GM12878 (cell line): ENCODE data around the gene ATP6V0E2. TPM values are rescaled to one million over a fixed set of nuclear protein-coding genes. Genes with fewer than 3 reads are reported as not detected.

ENCODE experiments used
- ATAC-seq: fragments of 200-7000 bp; cut with Tn5 transposase; 3 replicates; pipeline ENCODE4 v1.9.1; 2020; ENCODE audit warnings: mild to moderate bottlenecking, moderate library complexity
- BruUV-seq: library from RNA; stranded (reverse); fragments of 400-500 nt; replicated peaks from 2 replicates; lab custom pipeline; 2021; lab: Mats Ljungman, UMichigan
- CTCF ChIA-PET: fragments of 300-600 bp; sonication (Branson Sonifier 250); formaldehyde crosslinking; extraction: SDS; loops from one replicate; lab custom pipeline; 2021; ENCODE audit warnings: inconsistent platforms; lab: Yijun Ruan, JAX
- POLR2A ChIA-PET: fragments of 350-600 bp; formaldehyde crosslinking; extraction: SDS; loops from one replicate; lab custom pipeline; 2021; ENCODE audit warnings: inconsistent platforms; lab: Charles Lee
- RAD21 ChIA-PET: fragments of 300-600 bp; sonication (Branson Sonifier 250); formaldehyde crosslinking; loops from one replicate; lab custom pipeline; 2023; ENCODE audit warnings: antibody characterized with exemption; ENCODE audit not compliant: unreplicated experiment; lab: Charles Lee
- SMC1A ChIA-PET: fragments of 300-600 bp; sonication (Branson Sonifier 250); formaldehyde crosslinking; loops from one replicate; lab custom pipeline; 2023; ENCODE audit not compliant: unreplicated experiment, uncharacterized antibody; lab: Charles Lee
- DNase-seq: peaks from one replicate; pipeline ENCODE4 v3.0.0-alpha.2; 2011; ENCODE audit warnings: low read depth, low spot score
- FAIRE-seq: peaks from 3 replicates; lab custom pipeline; 2011; peaks lifted over from hg19 to GRCh38; lab: Jason Lieb, UNC
- H2AFZ ChIP-seq: 2 replicates; pipeline ENCODE4 v1.6.0; 2011; ENCODE audit warnings: low read depth, low read length, control low read depth; ENCODE audit not compliant: control insufficient read depth
- H3K27ac ChIP-seq: 2 replicates; pipeline ENCODE4 v1.5.1; 2011; ENCODE audit warnings: control low read depth; ENCODE audit not compliant: control insufficient read depth, insufficient read depth
- H3K27me3 ChIP-seq, 2 experiments: replicated peaks in 1 of 2; 2 replicates each; pipeline versions ENCODE4 v1.6.0 to v1.6.1; 2011; ENCODE audit warnings: low read length in 1 of 2; ENCODE audit not compliant: control insufficient read depth in 2 of 2, insufficient read depth in 2 of 2
- H3K36me3 ChIP-seq, 2 experiments: 2 replicates each; pipeline ENCODE4 v1.5.1; 2011; ENCODE audit warnings: low read length in 1 of 2; ENCODE audit not compliant: control insufficient read depth in 2 of 2, insufficient read depth in 2 of 2
- H3K4me1 ChIP-seq: 2 replicates; pipeline ENCODE4 v1.6.1; 2011; ENCODE audit warnings: mild to moderate bottlenecking, low read length, moderate library complexity, mixed read lengths; ENCODE audit not compliant: control insufficient read depth, insufficient read depth
- H3K4me2 ChIP-seq: 2 replicates; pipeline ENCODE4 v1.6.0; 2011; ENCODE audit warnings: control low read depth; ENCODE audit not compliant: control insufficient read depth, insufficient read depth
- H3K4me3 ChIP-seq: fragments of 200-600 bp; sonication (generic); 2 replicates; pipeline ENCODE4 v1.5.1; 2016
- H3K79me2 ChIP-seq: 2 replicates; pipeline ENCODE4 v1.6.0; 2011; ENCODE audit warnings: low read length; ENCODE audit not compliant: control insufficient read depth, insufficient read depth
- H3K9ac ChIP-seq: 2 replicates; pipeline ENCODE4 v1.8.0; 2011; ENCODE audit warnings: low read length, control low read depth, mixed read lengths; ENCODE audit not compliant: control insufficient read depth, insufficient read depth
- H3K9me3 ChIP-seq: replicated peaks from 3 replicates; pipeline ENCODE4 v1.5.1; 2011; ENCODE audit warnings: mild to moderate bottlenecking, low read length; ENCODE audit not compliant: control insufficient read depth, insufficient read depth
- H4K20me1 ChIP-seq: 2 replicates; pipeline ENCODE4 v1.6.0; 2011; ENCODE audit not compliant: control insufficient read depth, insufficient read depth
- ATF7 ChIP-seq: fragments of 450-650 bp; IDR thresholded peaks from 2 replicates; pipeline ENCODE4 v1.6.1; 2016; ENCODE audit warnings: low read depth, mild to moderate bottlenecking
- BCL11A ChIP-seq: IDR thresholded peaks from 2 replicates; pipeline ENCODE4 v1.6.1; 2011; ENCODE audit warnings: low read depth, low read length
- BHLHE40 ChIP-seq, 2 experiments: fragments of 450-650 bp in 1 of 2; IDR thresholded peaks; 2 replicates each; pipeline ENCODE4 v1.6.1; 2011 to 2017; ENCODE audit warnings: low read depth in 2 of 2, borderline replicate concordance in 1 of 2, improper control_type of control experiment in 1 of 2, low read length in 1 of 2, mild to moderate bottlenecking in 1 of 2
- BRCA1 ChIP-seq: IDR thresholded peaks from 2 replicates; pipeline ENCODE4 v1.6.1; 2011; ENCODE audit warnings: low read depth, low read length, improper control_type of control experiment
- CBX5 ChIP-seq: sonication (generic); IDR thresholded peaks from 2 replicates; pipeline ENCODE4 v1.6.1; 2016; ENCODE audit warnings: low read depth, moderate library complexity, mild to moderate bottlenecking, inconsistent platforms
- IRF4 ChIP-seq: IDR thresholded peaks from 2 replicates; pipeline ENCODE4 v1.6.1; 2011; ENCODE audit warnings: low read depth, low read length
- MEF2B ChIP-seq: fragments of 450-650 bp; IDR thresholded peaks from 2 replicates; pipeline ENCODE4 v1.6.1; 2018; ENCODE audit warnings: mild to moderate bottlenecking, moderate library complexity; ENCODE audit not compliant: partially characterized antibody, poor library complexity, severe bottlenecking
- MTA3 ChIP-seq: IDR thresholded peaks from 2 replicates; pipeline ENCODE4 v1.6.1; 2012; ENCODE audit warnings: low read length, inconsistent platforms, borderline replicate concordance
- PAX5 ChIP-seq: IDR thresholded peaks from 2 replicates; pipeline ENCODE4 v1.6.1; 2011; ENCODE audit warnings: low read depth, low read length, borderline replicate concordance
- ZBED1 ChIP-seq: IDR thresholded peaks from 2 replicates; pipeline ENCODE4 v1.6.1; 2016; ENCODE audit warnings: borderline replicate concordance
- WGBS: methylation state at CpG from one replicate; pipeline ENCODE4 v1.1.6; 2016; ENCODE audit warnings: low lambda C conversion rate; ENCODE audit not compliant: insufficient replicate concordance, insufficient coverage; ENCODE audit errors: missing lambda C conversion rate; 5-methylcytosine and 5-hydroxymethylcytosine counted together
- in situ Hi-C: fragments of 300-500 bp; cut with MboI; formaldehyde crosslinking; loops from 9 replicates; pipeline ENCODE4 v1.14.3; 2018; ENCODE audit warnings: mixed read lengths
- intact Hi-C: fragments of 100-400 bp; cut with micrococcal nuclease; formaldehyde crosslinking; loops from one replicate; pipeline ENCODE4 v1.14.2; 2022; ENCODE audit not compliant: unreplicated experiment
- polyA plus RNA-seq, 11 experiments: library from polyadenylated mRNA; depleted of rRNA in 4 of 11; unstranded in 6 of 11; stranded (reverse) in 5 of 11; fragments of >200 nt; fragmentation: Nextera tagmentation in 4 of 11; fragmentation: Illumina TruSeq in 1 of 11; extraction: Ambion mirVana in 4 of 11; extraction: Trizol in 1 of 11; gene quantifications; 1 replicate in 1 of 11; 2 replicates in 10 of 11; pipeline versions ENCODE4 v1.2.1 to v1.2.3, GENCODE V29; 2011 to 2016; ENCODE audit warnings: inconsistent platforms in 2 of 11, missing spikeins in 2 of 11, low read depth in 1 of 11
- total RNA-seq, 4 experiments: library from RNA; depleted of rRNA in 3 of 4; stranded (reverse); fragments of >200 nt in 3 of 4; fragmentation: Illumina TruSeq in 1 of 4; extraction: Trizol in 1 of 4; gene quantifications; 2 replicates each; pipeline versions ENCODE4 v1.2.1 to v1.2.3, GENCODE V29; 2013 to 2021
- TF ChIP-seq, protein P1 (sequence below): fragments of 450-650 bp; IDR thresholded peaks from 2 replicates; pipeline ENCODE4 v1.6.1; 2016; ENCODE audit warnings: mild to moderate bottlenecking
- TF ChIP-seq, protein P2 (sequence below): IDR thresholded peaks from 2 replicates; pipeline ENCODE4 v1.6.1; 2012; ENCODE audit warnings: low read depth, low read length, improper control_type of control experiment
- TF ChIP-seq, protein P3 (sequence below): fragments of 450-650 bp; IDR thresholded peaks from 2 replicates; pipeline ENCODE4 v1.6.1; 2017; ENCODE audit warnings: mild to moderate bottlenecking
- TF ChIP-seq, protein P4 (sequence below): IDR thresholded peaks from 2 replicates; pipeline ENCODE4 v1.6.1; 2012; ENCODE audit warnings: improper control_type of control experiment, low read depth, low read length; ENCODE audit not compliant: insufficient replicate concordance
- TF ChIP-seq, protein P5 (sequence below): fragments of 450-650 bp; IDR thresholded peaks from 2 replicates; pipeline ENCODE4 v1.6.1; 2017; ENCODE audit warnings: low read depth, mild to moderate bottlenecking, moderate library complexity

ATP6V0E2 gene
- total and polyA plus RNA-seq, 10 of the 15 experiments (the other 5 are each of a cell fraction or from before 2014, with no cell fraction given): 1.5 to 54.7 (median 27.6) TPM

DNA sequence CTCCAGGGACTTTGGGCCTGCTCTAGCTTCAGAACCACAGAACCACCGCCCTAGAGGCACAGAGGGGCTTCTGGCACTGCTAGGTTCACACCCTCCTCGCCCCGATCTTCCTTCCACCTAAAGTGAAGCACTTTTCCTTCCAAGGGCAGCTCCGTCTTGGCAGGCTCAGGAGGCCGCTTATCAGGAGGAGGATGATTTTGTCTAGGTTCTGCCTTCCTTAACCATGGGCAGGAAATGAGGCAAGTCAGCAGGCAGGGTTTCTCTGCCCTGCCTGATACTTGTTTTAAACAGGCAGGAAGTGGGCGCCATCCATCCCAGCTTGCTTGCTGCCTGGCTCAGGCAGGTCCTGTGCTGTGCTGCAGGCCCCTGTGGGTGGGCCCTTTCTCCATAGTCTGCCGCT, 8.3 kb upstream of the ATP6V0E2 start:
- ChIA-PET RAD21 (interaction anchor here (0.6 kb wide), 1 partner anchor 264 kb away, joined by 3 read pairs; no protein-coding TSS in a partner anchor), CTCF (no interaction called here), POLR2A (no interaction called here), SMC1A (no interaction called here)
- no peak overlapping the region for H3K4me2 ChIP-seq
- FAIRE-seq: no peak
- H3K27me3 ChIP-seq: no peaks in the 10 kb centered on the region
- no peak overlapping the region for H3K9ac ChIP-seq
- no TSS peak for BruUV-seq
- H3K4me1 ChIP-seq: peaks cover 26% of the 10 kb centered on the region
- H3K27ac ChIP-seq: no peak overlapping the region
- intact Hi-C loops: no loop called here
- peak overlapping the region; percentile 88 for H2AFZ ChIP-seq
- in situ Hi-C loops: no loop called here
- no peaks in the 10 kb centered on the region for H3K79me2 ChIP-seq
- no peak overlapping the region for H3K4me3 ChIP-seq
- ATAC-seq: peak; percentile 54
- H3K36me3 ChIP-seq: no peaks in the 10 kb centered on the region
- no peaks in the 10 kb centered on the region for H4K20me1 ChIP-seq
- no peaks in the 10 kb centered on the region for H3K9me3 ChIP-seq
- DNase-seq: no peak
- 74% methylated on average over 7 of the region's 7 CpGs for WGBS
- TF ChIP-seq ATF7 (no peak), BHLHE40 (IDR thresholded peaks at IDR 0.05; ENCODE audit: borderline replicate concordance in 1 of 2, low read depth in 2 of 2, low read length in 1 of 2) (no peak), MEF2B (no peak), IRF4 (no peak), CBX5 (no peak), ZBED1 (no peak), BRCA1 (no peak), BCL11A (no peak), MTA3 (no peak), PAX5 (no peak)
- TF ChIP-seq, protein P1, sequence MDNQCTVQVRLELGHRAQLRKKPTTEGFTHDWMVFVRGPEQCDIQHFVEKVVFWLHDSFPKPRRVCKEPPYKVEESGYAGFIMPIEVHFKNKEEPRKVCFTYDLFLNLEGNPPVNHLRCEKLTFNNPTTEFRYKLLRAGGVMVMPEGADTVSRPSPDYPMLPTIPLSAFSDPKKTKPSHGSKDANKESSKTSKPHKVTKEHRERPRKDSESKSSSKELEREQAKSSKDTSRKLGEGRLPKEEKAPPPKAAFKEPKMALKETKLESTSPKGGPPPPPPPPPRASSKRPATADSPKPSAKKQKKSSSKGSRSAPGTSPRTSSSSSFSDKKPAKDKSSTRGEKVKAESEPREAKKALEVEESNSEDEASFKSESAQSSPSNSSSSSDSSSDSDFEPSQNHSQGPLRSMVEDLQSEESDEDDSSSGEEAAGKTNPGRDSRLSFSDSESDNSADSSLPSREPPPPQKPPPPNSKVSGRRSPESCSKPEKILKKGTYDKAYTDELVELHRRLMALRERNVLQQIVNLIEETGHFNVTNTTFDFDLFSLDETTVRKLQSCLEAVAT: no peak
- TF ChIP-seq, protein P2, sequence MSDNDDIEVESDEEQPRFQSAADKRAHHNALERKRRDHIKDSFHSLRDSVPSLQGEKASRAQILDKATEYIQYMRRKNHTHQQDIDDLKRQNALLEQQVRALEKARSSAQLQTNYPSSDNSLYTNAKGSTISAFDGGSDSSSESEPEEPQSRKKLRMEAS: no peak
- TF ChIP-seq, protein P3, sequence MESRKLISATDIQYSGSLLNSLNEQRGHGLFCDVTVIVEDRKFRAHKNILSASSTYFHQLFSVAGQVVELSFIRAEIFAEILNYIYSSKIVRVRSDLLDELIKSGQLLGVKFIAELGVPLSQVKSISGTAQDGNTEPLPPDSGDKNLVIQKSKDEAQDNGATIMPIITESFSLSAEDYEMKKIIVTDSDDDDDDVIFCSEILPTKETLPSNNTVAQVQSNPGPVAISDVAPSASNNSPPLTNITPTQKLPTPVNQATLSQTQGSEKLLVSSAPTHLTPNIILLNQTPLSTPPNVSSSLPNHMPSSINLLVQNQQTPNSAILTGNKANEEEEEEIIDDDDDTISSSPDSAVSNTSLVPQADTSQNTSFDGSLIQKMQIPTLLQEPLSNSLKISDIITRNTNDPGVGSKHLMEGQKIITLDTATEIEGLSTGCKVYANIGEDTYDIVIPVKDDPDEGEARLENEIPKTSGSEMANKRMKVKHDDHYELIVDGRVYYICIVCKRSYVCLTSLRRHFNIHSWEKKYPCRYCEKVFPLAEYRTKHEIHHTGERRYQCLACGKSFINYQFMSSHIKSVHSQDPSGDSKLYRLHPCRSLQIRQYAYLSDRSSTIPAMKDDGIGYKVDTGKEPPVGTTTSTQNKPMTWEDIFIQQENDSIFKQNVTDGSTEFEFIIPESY: no peak
- TF ChIP-seq, protein P4, sequence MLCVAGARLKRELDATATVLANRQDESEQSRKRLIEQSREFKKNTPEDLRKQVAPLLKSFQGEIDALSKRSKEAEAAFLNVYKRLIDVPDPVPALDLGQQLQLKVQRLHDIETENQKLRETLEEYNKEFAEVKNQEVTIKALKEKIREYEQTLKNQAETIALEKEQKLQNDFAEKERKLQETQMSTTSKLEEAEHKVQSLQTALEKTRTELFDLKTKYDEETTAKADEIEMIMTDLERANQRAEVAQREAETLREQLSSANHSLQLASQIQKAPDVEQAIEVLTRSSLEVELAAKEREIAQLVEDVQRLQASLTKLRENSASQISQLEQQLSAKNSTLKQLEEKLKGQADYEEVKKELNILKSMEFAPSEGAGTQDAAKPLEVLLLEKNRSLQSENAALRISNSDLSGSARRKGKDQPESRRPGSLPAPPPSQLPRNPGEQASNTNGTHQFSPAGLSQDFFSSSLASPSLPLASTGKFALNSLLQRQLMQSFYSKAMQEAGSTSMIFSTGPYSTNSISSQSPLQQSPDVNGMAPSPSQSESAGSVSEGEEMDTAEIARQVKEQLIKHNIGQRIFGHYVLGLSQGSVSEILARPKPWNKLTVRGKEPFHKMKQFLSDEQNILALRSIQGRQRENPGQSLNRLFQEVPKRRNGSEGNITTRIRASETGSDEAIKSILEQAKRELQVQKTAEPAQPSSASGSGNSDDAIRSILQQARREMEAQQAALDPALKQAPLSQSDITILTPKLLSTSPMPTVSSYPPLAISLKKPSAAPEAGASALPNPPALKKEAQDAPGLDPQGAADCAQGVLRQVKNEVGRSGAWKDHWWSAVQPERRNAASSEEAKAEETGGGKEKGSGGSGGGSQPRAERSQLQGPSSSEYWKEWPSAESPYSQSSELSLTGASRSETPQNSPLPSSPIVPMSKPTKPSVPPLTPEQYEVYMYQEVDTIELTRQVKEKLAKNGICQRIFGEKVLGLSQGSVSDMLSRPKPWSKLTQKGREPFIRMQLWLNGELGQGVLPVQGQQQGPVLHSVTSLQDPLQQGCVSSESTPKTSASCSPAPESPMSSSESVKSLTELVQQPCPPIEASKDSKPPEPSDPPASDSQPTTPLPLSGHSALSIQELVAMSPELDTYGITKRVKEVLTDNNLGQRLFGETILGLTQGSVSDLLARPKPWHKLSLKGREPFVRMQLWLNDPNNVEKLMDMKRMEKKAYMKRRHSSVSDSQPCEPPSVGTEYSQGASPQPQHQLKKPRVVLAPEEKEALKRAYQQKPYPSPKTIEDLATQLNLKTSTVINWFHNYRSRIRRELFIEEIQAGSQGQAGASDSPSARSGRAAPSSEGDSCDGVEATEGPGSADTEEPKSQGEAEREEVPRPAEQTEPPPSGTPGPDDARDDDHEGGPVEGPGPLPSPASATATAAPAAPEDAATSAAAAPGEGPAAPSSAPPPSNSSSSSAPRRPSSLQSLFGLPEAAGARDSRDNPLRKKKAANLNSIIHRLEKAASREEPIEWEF: no peak
- TF ChIP-seq, protein P5, sequence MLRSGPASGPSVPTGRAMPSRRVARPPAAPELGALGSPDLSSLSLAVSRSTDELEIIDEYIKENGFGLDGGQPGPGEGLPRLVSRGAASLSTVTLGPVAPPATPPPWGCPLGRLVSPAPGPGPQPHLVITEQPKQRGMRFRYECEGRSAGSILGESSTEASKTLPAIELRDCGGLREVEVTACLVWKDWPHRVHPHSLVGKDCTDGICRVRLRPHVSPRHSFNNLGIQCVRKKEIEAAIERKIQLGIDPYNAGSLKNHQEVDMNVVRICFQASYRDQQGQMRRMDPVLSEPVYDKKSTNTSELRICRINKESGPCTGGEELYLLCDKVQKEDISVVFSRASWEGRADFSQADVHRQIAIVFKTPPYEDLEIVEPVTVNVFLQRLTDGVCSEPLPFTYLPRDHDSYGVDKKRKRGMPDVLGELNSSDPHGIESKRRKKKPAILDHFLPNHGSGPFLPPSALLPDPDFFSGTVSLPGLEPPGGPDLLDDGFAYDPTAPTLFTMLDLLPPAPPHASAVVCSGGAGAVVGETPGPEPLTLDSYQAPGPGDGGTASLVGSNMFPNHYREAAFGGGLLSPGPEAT: no peak
